H9 (cell line): ENCODE data around the gene ANKRD53. TPM values are rescaled to one million over a fixed set of nuclear protein-coding genes. Genes with fewer than 3 reads are reported as not detected.

Experiments
- DNase-seq: peaks from one replicate; pipeline ENCODE4 v3.0.0-alpha.2; 2017
- H2AFZ ChIP-seq: one replicate; pipeline ENCODE4 v1.6.1; 2013; ENCODE audit warnings: mild to moderate bottlenecking, low read length, control low read depth, moderate library complexity
- H2AK5ac ChIP-seq: 2 replicates; pipeline ENCODE4 v1.6.1; 2013; ENCODE audit warnings: low read length, control low read depth, mixed read lengths; ENCODE audit not compliant: insufficient read length
- H2BK120ac ChIP-seq: one replicate; pipeline ENCODE4 v1.6.1; 2013; ENCODE audit warnings: low read depth, mild to moderate bottlenecking, low read length, control low read depth, inconsistent platforms; ENCODE audit not compliant: poor library complexity, severe bottlenecking
- H2BK12ac ChIP-seq: 2 replicates; pipeline ENCODE4 v1.6.1; 2013; ENCODE audit warnings: low read length, control low read depth, mixed read lengths, low read depth; ENCODE audit not compliant: insufficient read length
- H2BK15ac ChIP-seq: 2 replicates; pipeline ENCODE4 v1.6.1; 2013; ENCODE audit warnings: low read depth, low read length, control low read depth
- H2BK20ac ChIP-seq: one replicate; pipeline ENCODE4 v1.6.1; 2013; ENCODE audit warnings: low read depth, mild to moderate bottlenecking, low read length, control low read depth, inconsistent platforms; ENCODE audit not compliant: poor library complexity, severe bottlenecking
- H2BK5ac ChIP-seq: 2 replicates; pipeline ENCODE4 v1.6.1; 2013; ENCODE audit warnings: low read length, control low read depth, mixed read lengths; ENCODE audit not compliant: insufficient read length
- H3K14ac ChIP-seq: 2 replicates; pipeline ENCODE4 v1.6.1; 2013; ENCODE audit warnings: low read length, control low read depth; ENCODE audit not compliant: insufficient read depth
- H3K18ac ChIP-seq: 2 replicates; pipeline ENCODE4 v1.6.1; 2013; ENCODE audit warnings: low read depth, mild to moderate bottlenecking, mixed read lengths, low read length, control low read depth; ENCODE audit not compliant: insufficient read length
- H3K23ac ChIP-seq: 2 replicates; pipeline ENCODE4 v1.6.1; 2013; ENCODE audit warnings: low read length, control low read depth, mixed read lengths, low read depth; ENCODE audit not compliant: insufficient read length
- H3K23me2 ChIP-seq: 2 replicates; pipeline ENCODE4 v1.6.1; 2013; ENCODE audit warnings: low read depth, mild to moderate bottlenecking, mixed read lengths, low read length, control low read depth; ENCODE audit not compliant: insufficient read length, poor library complexity, severe bottlenecking
- H3K27ac ChIP-seq: 2 replicates; pipeline ENCODE4 v1.5.1; 2013; ENCODE audit warnings: low read length, control low read depth, mixed read lengths, low read depth; ENCODE audit not compliant: insufficient read length
- H3K27me3 ChIP-seq: 2 replicates; pipeline ENCODE4 v1.6.1; 2013; ENCODE audit warnings: low read length, control low read depth, inconsistent platforms; ENCODE audit not compliant: insufficient read depth
- H3K4ac ChIP-seq: 2 replicates; pipeline ENCODE4 v1.6.1; 2013; ENCODE audit warnings: low read depth, mild to moderate bottlenecking, control low read depth, inconsistent platforms, low read length, moderate library complexity
- H3K4me1 ChIP-seq: 2 replicates; pipeline ENCODE4 v1.6.1; 2013; ENCODE audit warnings: low read length, control low read depth, inconsistent platforms; ENCODE audit not compliant: insufficient read depth
- H3K4me2 ChIP-seq: 2 replicates; pipeline ENCODE4 v1.6.1; 2013; ENCODE audit warnings: low read length, control low read depth, mixed read lengths; ENCODE audit not compliant: insufficient read length, insufficient read depth
- H3K56ac ChIP-seq: 2 replicates; pipeline ENCODE4 v1.6.1; 2013; ENCODE audit warnings: low read depth, mild to moderate bottlenecking, mixed read lengths, low read length, control low read depth; ENCODE audit not compliant: insufficient read length
- H3K79me1 ChIP-seq: 2 replicates; pipeline ENCODE4 v1.6.1; 2013; ENCODE audit warnings: low read depth, mild to moderate bottlenecking, moderate library complexity, low read length, control low read depth, inconsistent platforms; ENCODE audit not compliant: insufficient read depth, poor library complexity, severe bottlenecking
- H3K79me2 ChIP-seq: 2 replicates; pipeline ENCODE4 v1.6.1; 2013; ENCODE audit warnings: low read length, control low read depth, inconsistent platforms; ENCODE audit not compliant: insufficient read depth
- H3K9ac ChIP-seq: 2 replicates; pipeline ENCODE4 v1.6.1; 2013; ENCODE audit warnings: low read length, control low read depth, mixed read lengths; ENCODE audit not compliant: insufficient read length; ENCODE audit errors: extremely low read depth
- H3K9me3 ChIP-seq: one replicate; pipeline ENCODE4 v1.6.1; 2013; ENCODE audit warnings: low read depth, low read length, inconsistent platforms; ENCODE audit not compliant: control insufficient read depth
- H3T11ph ChIP-seq: one replicate; pipeline ENCODE4 v1.6.1; 2013; ENCODE audit warnings: mild to moderate bottlenecking, low read length, control low read depth, inconsistent platforms
- H4K20me1 ChIP-seq: one replicate; pipeline ENCODE4 v1.6.1; 2013; ENCODE audit not compliant: control insufficient read depth, insufficient read length, insufficient read depth
- H4K5ac ChIP-seq: 2 replicates; pipeline ENCODE4 v1.6.1; 2013; ENCODE audit warnings: low read depth, mild to moderate bottlenecking, mixed read lengths, low read length, control low read depth; ENCODE audit not compliant: insufficient read length
- H4K8ac ChIP-seq: replicated peaks from 2 replicates; pipeline ENCODE4 v1.6.1; 2013; ENCODE audit warnings: low read length, control low read depth, mixed read lengths, low read depth; ENCODE audit not compliant: insufficient read length
- H4K91ac ChIP-seq: 2 replicates; pipeline ENCODE4 v1.6.1; 2013; ENCODE audit warnings: low read depth, mild to moderate bottlenecking, moderate library complexity, mixed read lengths, low read length, control low read depth; ENCODE audit not compliant: insufficient read length
- H3K27ac Mint-ChIP-seq, 3 experiments: 2 replicates in 2 of 3; 3 replicates in 1 of 3; pipeline ENCODE4 v1.8.0; 2020 to 2021; ENCODE audit warnings: mixed read lengths in 3 of 3, mild to moderate bottlenecking in 1 of 3, moderate library complexity in 1 of 3
- H3K27me3 Mint-ChIP-seq: 2 replicates; pipeline ENCODE4 v1.8.0; 2021; ENCODE audit warnings: low read depth, mild to moderate bottlenecking, moderate library complexity, mixed read lengths
- H3K36me3 Mint-ChIP-seq, 3 experiments: 2 replicates in 2 of 3; 3 replicates in 1 of 3; pipeline ENCODE4 v1.8.0; 2020 to 2021; ENCODE audit warnings: low read depth in 3 of 3, mixed read lengths in 3 of 3; ENCODE audit not compliant: insufficient read depth in 1 of 3
- H3K4me1 Mint-ChIP-seq, 2 experiments: 2 replicates each; pipeline ENCODE4 v1.8.0; 2020; ENCODE audit warnings: mixed read lengths in 2 of 2
- H3K4me3 Mint-ChIP-seq, 2 experiments: 2 replicates in 1 of 2; 3 replicates in 1 of 2; pipeline ENCODE4 v1.8.0; 2020 to 2021; ENCODE audit warnings: mild to moderate bottlenecking in 2 of 2, mixed read lengths in 2 of 2, moderate library complexity in 1 of 2
- H3K9me3 Mint-ChIP-seq, 2 experiments: 2 replicates in 1 of 2; 3 replicates in 1 of 2; pipeline ENCODE4 v1.8.0; 2020; ENCODE audit warnings: mild to moderate bottlenecking in 2 of 2, mixed read lengths in 2 of 2, moderate library complexity in 1 of 2
- CTCF ChIP-seq: fragments of 200-600 bp; sonication (generic); conservative IDR thresholded peaks from 3 replicates; pipeline ENCODE4 v1.8.0; 2021; ENCODE audit warnings: antibody characterized with exemption, mild to moderate bottlenecking
- WGBS: extraction: QIAGEN DNeasy Blood & Tissue Kit; methylation state at CpG from one replicate; pipeline ENCODE4 v1.1.7; 2013; ENCODE audit warnings: missing lambda C conversion rate, low lambda C conversion rate, mixed read lengths; ENCODE audit not compliant: insufficient read length; ENCODE audit errors: extremely low coverage; 5-methylcytosine and 5-hydroxymethylcytosine counted together
- total RNA-seq: library from RNA; stranded (reverse); gene quantifications from 2 replicates; pipeline ENCODE4 v1.2.1, GENCODE V29; 2021

ANKRD53 gene
- total RNA-seq, 1 experiment from 2014 or later: 0.28 TPM

- Histone ChIP-seq H2AK5ac (no peak overlapping the region), H3K79me1 (no peaks in the 10 kb centered on the region), H3K79me2 (no peaks in the 10 kb centered on the region), H3K18ac (no peak overlapping the region), H4K5ac (no peak overlapping the region), H3K27ac (no peak overlapping the region), H2BK120ac (no peak overlapping the region), H3K23me2 (peaks cover 7% of the 10 kb centered on the region), H2BK5ac (no peak overlapping the region), H3K9ac (no peak overlapping the region), H3K4me1 (no peaks in the 10 kb centered on the region), H3K4ac (no peak overlapping the region), H3K14ac (no peak overlapping the region), H2BK15ac (no peak overlapping the region), H3K4me2 (no peak overlapping the region), H3K23ac (no peak overlapping the region), H2BK20ac (no peak overlapping the region), H3K9me3 (no peaks in the 10 kb centered on the region), H3T11ph (no peak overlapping the region), H4K20me1 (no peaks in the 10 kb centered on the region), H2AFZ (no peak overlapping the region), H4K8ac (no peak overlapping the region), H4K91ac (no peak overlapping the region), H3K56ac (no peak overlapping the region), H3K27me3 (peaks cover under 1% of the 10 kb centered on the region; the same call in 1 of the 2 replicates), H2BK12ac (no peak overlapping the region)
- Mint-ChIP-seq H3K9me3 (no peaks in the 10 kb centered on the region), H3K27ac (no peak overlapping the region), H3K27me3 (peaks cover 29% of the 10 kb centered on the region), H3K36me3 (peaks cover 0 to 19% (median 14%) of the 10 kb centered on the region in 3 experiments; a peak in 4 of 7 replicates), H3K4me3 (no peak overlapping the region), H3K4me1 (peaks cover 8% of the 10 kb centered on the region in 2 experiments)
- WGBS: no CpG with 5 or more reads among the region's 3 CpGs
- DNase-seq: peak; percentile 5
- no peak for TF ChIP-seq CTCF
Observed at GRCh38 chr2:70982971-70983370, 4.5 kb downstream of the ANKRD53 start.
